SK-N-SH (cell line): ENCODE results near the gene ANXA7.

Experiments used
- CHD2 ChIP-seq: fragments of 150-350 bp; IDR thresholded peaks from 2 replicates; pipeline ENCODE4 v1.6.1; 2018; ENCODE audit warnings: low read length; ENCODE audit not compliant: partially characterized antibody
- EP300 ChIP-seq, 2 experiments: IDR thresholded peaks; 2 replicates each; pipeline versions ENCODE4 v1.4.0 to v1.6.1; 2012; ENCODE audit warnings: borderline replicate concordance in 1 of 2, low read depth in 1 of 2, low read length in 1 of 2
- EZH2phosphoT487 ChIP-seq: fragments of 200-600 bp; sonication (generic); IDR thresholded peaks from 2 replicates; pipeline ENCODE4 v1.6.1; 2017; ENCODE audit warnings: low read depth, mixed run types, mild to moderate bottlenecking, antibody characterized with exemption, moderate library complexity, borderline replicate concordance
- FOXM1 ChIP-seq: IDR thresholded peaks from 2 replicates; pipeline ENCODE4 v1.4.0; 2012; ENCODE audit warnings: low read depth, mild to moderate bottlenecking
- MEF2A ChIP-seq: IDR thresholded peaks from 2 replicates; pipeline ENCODE4 v1.4.0; 2012; ENCODE audit warnings: low read depth, borderline replicate concordance
- NRF1 ChIP-seq: IDR thresholded peaks from 2 replicates; pipeline ENCODE4 v1.6.1; 2012; ENCODE audit warnings: low read depth, mild to moderate bottlenecking, low read length
- RAD21 ChIP-seq: IDR thresholded peaks from 2 replicates; pipeline ENCODE4 v1.6.1; 2012; ENCODE audit warnings: mild to moderate bottlenecking, low read length
- RFX5 ChIP-seq: IDR thresholded peaks from 2 replicates; pipeline ENCODE4 v1.6.1; 2012; ENCODE audit warnings: mild to moderate bottlenecking, improper control_type of control experiment, low read length
- SIN3A ChIP-seq: IDR thresholded peaks from 2 replicates; pipeline ENCODE4 v1.6.1; 2012; ENCODE audit warnings: low read depth, mild to moderate bottlenecking, low read length, moderate library complexity, borderline replicate concordance
- TAF1 ChIP-seq: IDR thresholded peaks from 2 replicates; pipeline ENCODE4 v1.6.1; 2012; ENCODE audit warnings: low read depth, mild to moderate bottlenecking, low read length, moderate library complexity, borderline replicate concordance
- TF ChIP-seq, protein P1 (sequence below): fragments of 200-600 bp; sonication (generic); IDR thresholded peaks from 2 replicates; pipeline ENCODE4 v1.6.1; 2017; ENCODE audit warnings: antibody characterized with exemption, mild to moderate bottlenecking, moderate library complexity
- TF ChIP-seq, protein P2 (sequence below): IDR thresholded peaks from 2 replicates; pipeline ENCODE4 v1.4.0; 2012; ENCODE audit warnings: low read depth, borderline replicate concordance

DNA sequence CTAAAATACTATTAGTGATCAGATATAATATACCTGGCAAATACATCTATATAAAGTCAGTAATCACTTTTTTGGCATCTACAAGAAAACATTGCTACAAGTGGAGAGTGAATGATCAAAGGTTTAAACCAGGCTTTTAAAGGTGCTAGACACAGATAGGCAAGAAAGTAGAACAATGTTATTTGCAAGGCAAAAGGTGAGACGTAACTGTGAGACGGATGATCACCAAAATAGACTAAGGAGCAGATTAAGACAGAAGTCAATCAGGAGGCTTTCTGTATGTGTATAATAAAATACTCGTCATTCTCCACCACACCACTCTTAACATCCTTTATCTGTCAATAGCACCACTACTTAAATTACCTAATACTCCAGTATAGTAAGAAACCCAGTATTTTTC is 8.3 kb downstream of the ANXA7 start:
- TF ChIP-seq FOXM1: no peak
- TF ChIP-seq, protein P1, sequence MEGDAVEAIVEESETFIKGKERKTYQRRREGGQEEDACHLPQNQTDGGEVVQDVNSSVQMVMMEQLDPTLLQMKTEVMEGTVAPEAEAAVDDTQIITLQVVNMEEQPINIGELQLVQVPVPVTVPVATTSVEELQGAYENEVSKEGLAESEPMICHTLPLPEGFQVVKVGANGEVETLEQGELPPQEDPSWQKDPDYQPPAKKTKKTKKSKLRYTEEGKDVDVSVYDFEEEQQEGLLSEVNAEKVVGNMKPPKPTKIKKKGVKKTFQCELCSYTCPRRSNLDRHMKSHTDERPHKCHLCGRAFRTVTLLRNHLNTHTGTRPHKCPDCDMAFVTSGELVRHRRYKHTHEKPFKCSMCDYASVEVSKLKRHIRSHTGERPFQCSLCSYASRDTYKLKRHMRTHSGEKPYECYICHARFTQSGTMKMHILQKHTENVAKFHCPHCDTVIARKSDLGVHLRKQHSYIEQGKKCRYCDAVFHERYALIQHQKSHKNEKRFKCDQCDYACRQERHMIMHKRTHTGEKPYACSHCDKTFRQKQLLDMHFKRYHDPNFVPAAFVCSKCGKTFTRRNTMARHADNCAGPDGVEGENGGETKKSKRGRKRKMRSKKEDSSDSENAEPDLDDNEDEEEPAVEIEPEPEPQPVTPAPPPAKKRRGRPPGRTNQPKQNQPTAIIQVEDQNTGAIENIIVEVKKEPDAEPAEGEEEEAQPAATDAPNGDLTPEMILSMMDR: no peak
- TF ChIP-seq RFX5: no peak
- TF ChIP-seq EZH2phosphoT487: no peak
- no peak for TF ChIP-seq RAD21
- no peak for TF ChIP-seq MEF2A
- TF ChIP-seq, protein P2, sequence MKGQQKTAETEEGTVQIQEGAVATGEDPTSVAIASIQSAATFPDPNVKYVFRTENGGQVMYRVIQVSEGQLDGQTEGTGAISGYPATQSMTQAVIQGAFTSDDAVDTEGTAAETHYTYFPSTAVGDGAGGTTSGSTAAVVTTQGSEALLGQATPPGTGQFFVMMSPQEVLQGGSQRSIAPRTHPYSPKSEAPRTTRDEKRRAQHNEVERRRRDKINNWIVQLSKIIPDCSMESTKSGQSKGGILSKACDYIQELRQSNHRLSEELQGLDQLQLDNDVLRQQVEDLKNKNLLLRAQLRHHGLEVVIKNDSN: no peak
- TF ChIP-seq NRF1: no peak
- no peak for TF ChIP-seq CHD2
- TF ChIP-seq TAF1: no peak
- TF ChIP-seq EP300 (IDR thresholded peaks at IDR 0.05; ENCODE audit: borderline replicate concordance in 1 of 2, low read depth in 1 of 2, low read length in 1 of 2): no peak
- no peak for TF ChIP-seq SIN3A
